ENCODE measurements around the gene TAX1BP3. TPM values are rescaled to one million over a fixed set of nuclear protein-coding genes. Genes with fewer than 3 reads are reported as not detected.

The TAX1BP3 gene
- 280 to 359 TPM (median 343 TPM) in 5 replicates for total RNA-seq (2022; extraction: Qiagen RNA extraction)

DNA sequence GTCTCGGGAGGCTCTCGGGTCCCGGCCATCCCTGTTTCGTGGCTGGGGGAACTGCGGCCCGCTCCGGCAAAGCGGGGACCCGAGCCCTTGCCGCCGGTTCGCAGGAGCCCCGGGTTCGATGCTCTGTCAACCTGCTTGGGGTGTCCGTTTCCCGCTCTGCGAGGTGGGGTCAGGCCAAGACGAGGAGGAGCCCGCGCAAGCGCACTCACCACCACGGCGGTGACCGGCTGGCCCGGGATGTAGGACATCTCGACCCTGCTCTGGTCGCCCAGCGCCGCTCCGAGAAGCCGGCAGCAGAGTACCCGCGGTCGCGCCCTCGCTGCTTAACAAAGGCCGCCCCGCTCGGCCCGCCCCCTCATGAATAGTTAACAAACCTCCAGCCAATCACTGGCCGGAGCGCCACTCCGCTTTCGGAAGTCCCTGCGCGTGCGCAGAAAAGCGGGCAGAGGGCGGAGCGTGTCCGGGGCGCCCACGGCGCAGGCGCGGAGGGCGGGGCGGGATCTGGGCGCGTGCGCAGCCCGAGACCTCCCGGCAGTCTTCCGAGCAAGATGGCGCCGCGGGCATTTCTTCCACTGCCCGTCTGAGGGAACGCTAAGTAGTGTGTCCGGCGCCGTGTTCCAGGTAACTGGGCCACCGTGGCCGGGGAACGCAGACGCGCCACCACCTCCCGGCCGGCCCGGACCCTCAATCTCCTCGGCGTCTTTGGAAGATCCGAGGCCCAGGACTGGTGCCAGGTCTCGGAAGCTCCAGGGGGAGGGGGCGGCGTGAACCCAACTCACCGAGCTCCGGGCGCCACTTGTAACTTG is at the start of gene TAX1BP3, which contains the start of gene EMC6:
Gene TAX1BP3 (minus strand): TSS at position 300 of the 806 bp plus-strand sequence. CDS start 52 bp downstream, at position 248.
Gene EMC6 (plus strand): TSS at position 534 of the 806 bp plus-strand sequence. CDS start 335 bp downstream, outside the sequence.

GRCh38 chr17:3695723-3696411 is 27.5 kb upstream of the TAX1BP3 start, which contains the start of gene P2RX5:
Gene P2RX5, minus strand, starts transcription at chr17:3696155. Its CDS starts 150 bp downstream, at chr17:3696005.

DNA sequence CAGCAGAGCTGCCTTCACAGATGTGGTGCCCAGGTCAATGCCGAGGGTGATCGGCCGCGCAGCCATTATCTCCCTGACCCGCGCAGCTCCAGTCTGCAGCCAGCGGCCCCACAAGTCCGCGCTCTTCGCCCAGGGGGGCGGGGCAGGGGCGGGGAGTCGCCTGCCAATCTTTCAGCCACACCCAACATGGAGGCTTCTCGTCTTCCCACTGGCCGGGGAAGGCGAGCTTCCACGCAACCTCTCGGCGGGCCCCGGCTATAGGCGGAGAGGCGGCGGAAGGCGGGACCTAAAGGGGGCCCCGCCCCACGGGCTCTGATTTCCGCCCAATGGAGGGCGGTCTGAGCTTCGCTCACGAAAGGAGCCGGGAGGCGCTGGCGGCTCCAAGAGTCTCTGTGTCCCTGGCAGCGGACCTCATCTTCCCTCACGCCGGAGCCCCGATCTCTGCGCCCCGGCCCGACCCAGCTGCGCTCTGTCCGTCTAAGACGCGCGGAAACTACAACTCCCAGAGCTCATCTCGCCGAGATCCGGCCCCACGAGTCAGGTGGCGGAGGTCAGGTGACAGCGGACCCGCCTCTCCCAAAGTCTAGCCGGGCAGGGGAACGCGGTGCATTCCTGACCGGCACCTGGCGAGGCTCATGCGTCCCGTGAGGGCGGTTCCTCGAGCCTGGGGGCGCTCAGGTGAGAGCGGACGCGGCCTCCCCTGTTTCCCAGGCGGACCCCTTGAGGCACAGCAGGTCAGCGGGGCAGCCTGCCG is 32.0 kb downstream of the TAX1BP3 start, which contains the start of the genes CTNS and SHPK:
Gene CTNS (plus strand): TSS at position 607 of the 754 bp plus-strand sequence. CDS start 3,447 bp downstream, outside the sequence.
Gene SHPK (minus strand): TSS at position 97 of the 754 bp plus-strand sequence. CDS start 31 bp downstream, at position 66.

Other genes with a start within 250 kb of the TAX1BP3 start
- gene OR1E2, start 234.7 kb downstream of the TAX1BP3 start, total RNA-seq (2022; extraction: Qiagen RNA extraction): not detected in 5 replicates
- gene SPATA22, start 196.8 kb downstream of the TAX1BP3 start, total RNA-seq (2022; extraction: Qiagen RNA extraction): not detected in 5 replicates
- not detected in 5 replicates for gene ASPA, start 192.6 kb downstream of the TAX1BP3 start, total RNA-seq (2022; extraction: Qiagen RNA extraction)
- gene TRPV3, start 110.8 kb downstream of the TAX1BP3 start, total RNA-seq (2022; extraction: Qiagen RNA extraction): 0.14 to 0.30 TPM (median 0.20 TPM) in 5 replicates
- 3.0 to 4.5 TPM (median 3.7 TPM) in 5 replicates for gene TRPV1, start 59.2 kb downstream of the TAX1BP3 start, total RNA-seq (2022; extraction: Qiagen RNA extraction)
- gene SHPK, start 32.3 kb downstream of the TAX1BP3 start, total RNA-seq (2022; extraction: Qiagen RNA extraction): 13.7 to 16.9 TPM (median 15.1 TPM) in 5 replicates
- 12.2 to 16.8 TPM (median 12.8 TPM) in 5 replicates for gene CTNS, start 31.8 kb downstream of the TAX1BP3 start, total RNA-seq (2022; extraction: Qiagen RNA extraction)
- 110 to 161 TPM (median 150 TPM) in 5 replicates for gene EMC6, start 234 bp upstream of the TAX1BP3 start, total RNA-seq (2022; extraction: Qiagen RNA extraction)
- gene P2RX5, start 27.6 kb upstream of the TAX1BP3 start, total RNA-seq (2022; extraction: Qiagen RNA extraction): 16.3 to 24.9 TPM (median 22.8 TPM) in 5 replicates
- gene HASPIN, start 55.3 kb upstream of the TAX1BP3 start, total RNA-seq (2022; extraction: Qiagen RNA extraction): 11.9 to 14.8 TPM (median 12.3 TPM) in 5 replicates
- gene ITGAE, start 132.6 kb upstream of the TAX1BP3 start, total RNA-seq (2022; extraction: Qiagen RNA extraction): 85.6 to 89.3 TPM (median 88.0 TPM) in 5 replicates
- gene NCBP3, start 177.7 kb upstream of the TAX1BP3 start, total RNA-seq (2022; extraction: Qiagen RNA extraction): 26.8 to 32.3 TPM (median 31.0 TPM) in 5 replicates
- 24.5 to 28.1 TPM (median 27.2 TPM) in 5 replicates for gene CAMKK1, start 224.5 kb upstream of the TAX1BP3 start, total RNA-seq (2022; extraction: Qiagen RNA extraction)
- 0.08 TPM in 1 of 5 replicates, not detected in the others for gene P2RX1, start 247.9 kb upstream of the TAX1BP3 start, total RNA-seq (2022; extraction: Qiagen RNA extraction)